ENCODE data around the gene RANGAP1.

The RANGAP1 gene

GRCh38 chr22:41286639-41287091 is 678 bp upstream of the RANGAP1 start:
- H2BK12ac ChIP-seq (ENCODE audit: low read length in 2 of 2) = no peak overlapping the region
- peak overlapping the region in 1 of 2 experiments; percentile 72 for H3K18ac ChIP-seq (ENCODE audit: low read depth in 1 of 2, low read length in 2 of 2)
- no peak overlapping the region for H2BK120ac ChIP-seq (ENCODE audit: low read depth, low read length)
- H4K91ac ChIP-seq (ENCODE audit: low read length) = peak overlapping the region; percentile 87
- peak overlapping the region; percentile 91 for H3K9ac ChIP-seq (ENCODE audit: low read length)
- H3K4me3 ChIP-seq (ENCODE audit: insufficient read depth in 1 of 2, low read depth in 1 of 2, low read length in 2 of 2) = peak overlapping the region in 1 of 2 experiments; percentile 90
- H3K4me2 ChIP-seq (ENCODE audit: low read length, poor library complexity, severe bottlenecking) = peak overlapping the region; percentile 46
- H3K27ac ChIP-seq (ENCODE audit: low read length, poor library complexity, severe bottlenecking) = peak overlapping the region; percentile 17
- H3K23ac ChIP-seq (ENCODE audit: low read length in 2 of 2) = no peak overlapping the region
- peaks cover 8 to 22% of the 10 kb centered on the region in 2 experiments for H3K36me3 ChIP-seq (ENCODE audit: control insufficient read depth in 1 of 2, insufficient read depth in 2 of 2, low read depth in 1 of 2, low read length in 2 of 2)
- no peak for DNase-seq
- H2BK5ac ChIP-seq (ENCODE audit: low read depth, low read length, poor library complexity, severe bottlenecking) = no peak overlapping the region
- H3K27me3 ChIP-seq (ENCODE audit: control insufficient read depth in 1 of 2, insufficient read depth in 1 of 2, low read length in 2 of 2) = no peaks in the 10 kb centered on the region
- no peak overlapping the region for H3K14ac ChIP-seq (ENCODE audit: low read length in 2 of 2)
- peak overlapping the region; percentile 82 for H4K8ac ChIP-seq (ENCODE audit: low read length)
- peak overlapping the region; percentile 33 for H2AK5ac ChIP-seq (ENCODE audit: low read length, severe bottlenecking)
- 30% methylated on average over 14 of the region's 15 CpGs for WGBS
- H3K9me3 ChIP-seq (ENCODE audit: control insufficient read depth, low read length) = no peaks in the 10 kb centered on the region
- H2AFZ ChIP-seq (ENCODE audit: low read depth, low read length) = peak overlapping the region; percentile 6
- no peak overlapping the region for H2BK15ac ChIP-seq (ENCODE audit: low read depth, poor library complexity, severe bottlenecking)
- peak overlapping the region; percentile 45 to 66 for H3K4ac ChIP-seq (ENCODE audit: low read depth in 1 of 2, low read length in 2 of 2)
- peaks cover 34% of the 10 kb centered on the region for H3K4me1 ChIP-seq (ENCODE audit: control insufficient read depth, insufficient read depth, low read depth, low read length)
- H3K79me1 ChIP-seq (replicated peaks; ENCODE audit: low read length, poor library complexity, severe bottlenecking) = peaks cover 9% of the 10 kb centered on the region

- H2AFZ ChIP-seq (ENCODE audit: low read depth, low read length) = peak overlapping the region; percentile 65
- peak overlapping the region; percentile 81 to 90 for H3K4me3 ChIP-seq (ENCODE audit: insufficient read depth in 1 of 2, low read depth in 1 of 2, low read length in 2 of 2)
- H4K91ac ChIP-seq (ENCODE audit: low read length) = peak overlapping the region; percentile 94
- H3K79me1 ChIP-seq (replicated peaks; ENCODE audit: low read length, poor library complexity, severe bottlenecking) = peaks cover 15% of the 10 kb centered on the region
- H3K27ac ChIP-seq (ENCODE audit: low read length, poor library complexity, severe bottlenecking) = peak overlapping the region; percentile 86
- DNase-seq = peak; percentile 97
- peak overlapping the region in 1 of 2 experiments; percentile 80 for H3K14ac ChIP-seq (ENCODE audit: low read length in 2 of 2)
- H2AK5ac ChIP-seq (ENCODE audit: low read length, severe bottlenecking) = peak overlapping the region; percentile 62
- peak overlapping the region; percentile 72 for H4K8ac ChIP-seq (ENCODE audit: low read length)
- H3K23ac ChIP-seq (ENCODE audit: low read length in 2 of 2) = no peak overlapping the region
- H3K27me3 ChIP-seq (ENCODE audit: control insufficient read depth in 1 of 2, insufficient read depth in 1 of 2, low read length in 2 of 2) = no peaks in the 10 kb centered on the region
- H3K18ac ChIP-seq (ENCODE audit: low read depth in 1 of 2, low read length in 2 of 2) = peak overlapping the region; percentile 67 to 89
- peak overlapping the region; percentile 89 for H3K9ac ChIP-seq (ENCODE audit: low read length)
- peak overlapping the region; percentile 61 for H2BK120ac ChIP-seq (ENCODE audit: low read depth, low read length)
- peak overlapping the region; percentile 81 to 85 for H3K4ac ChIP-seq (ENCODE audit: low read depth in 1 of 2, low read length in 2 of 2)
- H3K9me3 ChIP-seq (ENCODE audit: control insufficient read depth, low read length) = no peaks in the 10 kb centered on the region
- peaks cover 19 to 34% of the 10 kb centered on the region in 2 experiments for H3K36me3 ChIP-seq (ENCODE audit: control insufficient read depth in 1 of 2, insufficient read depth in 2 of 2, low read depth in 1 of 2, low read length in 2 of 2)
- peak overlapping the region; percentile 52 for H2BK15ac ChIP-seq (ENCODE audit: low read depth, poor library complexity, severe bottlenecking)
- peak overlapping the region; percentile 96 for H3K4me2 ChIP-seq (ENCODE audit: low read length, poor library complexity, severe bottlenecking)
- 0% methylated on average over 30 of the region's 30 CpGs for WGBS
- peak overlapping the region; percentile 82 for H2BK5ac ChIP-seq (ENCODE audit: low read depth, low read length, poor library complexity, severe bottlenecking)
- peaks cover 36% of the 10 kb centered on the region for H3K4me1 ChIP-seq (ENCODE audit: control insufficient read depth, insufficient read depth, low read depth, low read length)
- H2BK12ac ChIP-seq (ENCODE audit: low read length in 2 of 2) = peak overlapping the region in 1 of 2 experiments; percentile 29
Measured at GRCh38 chr22:41285441-41285819, 557 bp downstream of the RANGAP1 start.

GRCh38 chr22:41284465-41284864 is 1.5 kb downstream of the RANGAP1 start:
- H4K8ac ChIP-seq (ENCODE audit: low read length) = no peak overlapping the region

GRCh38 chr22:41280854-41281253 is 5.1 kb downstream of the RANGAP1 start:
- H3K36me3 ChIP-seq (ENCODE audit: control insufficient read depth in 1 of 2, insufficient read depth in 2 of 2, low read depth in 1 of 2, low read length in 2 of 2) = peaks cover 52 to 69% of the 10 kb centered on the region in 2 experiments
- H3K14ac ChIP-seq (ENCODE audit: low read length in 2 of 2) = no peak overlapping the region
- H3K18ac ChIP-seq (ENCODE audit: low read depth in 1 of 2, low read length in 2 of 2) = no peak overlapping the region
- no peak overlapping the region for H3K4me2 ChIP-seq (ENCODE audit: low read length, poor library complexity, severe bottlenecking)
- H3K9ac ChIP-seq (ENCODE audit: low read length) = no peak overlapping the region
- WGBS = 94% methylated on average over 2 of the region's 2 CpGs
- peaks cover 23% of the 10 kb centered on the region for H3K79me1 ChIP-seq (replicated peaks; ENCODE audit: low read length, poor library complexity, severe bottlenecking)
- H3K27me3 ChIP-seq (ENCODE audit: control insufficient read depth in 1 of 2, insufficient read depth in 1 of 2, low read length in 2 of 2) = no peaks in the 10 kb centered on the region
- H3K23ac ChIP-seq (ENCODE audit: low read length in 2 of 2) = no peak overlapping the region
- no peak overlapping the region for H3K27ac ChIP-seq (ENCODE audit: low read length, poor library complexity, severe bottlenecking)
- no peak overlapping the region for H2BK5ac ChIP-seq (ENCODE audit: low read depth, low read length, poor library complexity, severe bottlenecking)
- no peak overlapping the region for H2BK120ac ChIP-seq (ENCODE audit: low read depth, low read length)
- no peak overlapping the region for H2BK12ac ChIP-seq (ENCODE audit: low read length in 2 of 2)
- H2AFZ ChIP-seq (ENCODE audit: low read depth, low read length) = no peak overlapping the region
- no peak overlapping the region for H3K4me3 ChIP-seq (ENCODE audit: insufficient read depth in 1 of 2, low read depth in 1 of 2, low read length in 2 of 2)
- H4K8ac ChIP-seq (ENCODE audit: low read length) = no peak overlapping the region
- no peak overlapping the region for H3K4ac ChIP-seq (ENCODE audit: low read depth in 1 of 2, low read length in 2 of 2)
- H3K9me3 ChIP-seq (ENCODE audit: control insufficient read depth, low read length) = no peaks in the 10 kb centered on the region
- H3K4me1 ChIP-seq (ENCODE audit: control insufficient read depth, insufficient read depth, low read depth, low read length) = peaks cover 20% of the 10 kb centered on the region
- H2AK5ac ChIP-seq (ENCODE audit: low read length, severe bottlenecking) = no peak overlapping the region
- DNase-seq = no peak
- no peak overlapping the region for H4K91ac ChIP-seq (ENCODE audit: low read length)
- H2BK15ac ChIP-seq (ENCODE audit: low read depth, poor library complexity, severe bottlenecking) = no peak overlapping the region

More at GRCh38 chr22:41284465-41284864, 1.5 kb downstream of the RANGAP1 start:
- no peak overlapping the region for H2AFZ ChIP-seq (ENCODE audit: low read depth, low read length)
- DNase-seq = no peak
- WGBS = 95% methylated on average over 9 of the region's 10 CpGs
- no peaks in the 10 kb centered on the region for H3K27me3 ChIP-seq (ENCODE audit: control insufficient read depth in 1 of 2, insufficient read depth in 1 of 2, low read length in 2 of 2)
- H4K91ac ChIP-seq (ENCODE audit: low read length) = no peak overlapping the region
- peaks cover 17% of the 10 kb centered on the region for H3K79me1 ChIP-seq (replicated peaks; ENCODE audit: low read length, poor library complexity, severe bottlenecking)
- H3K4me2 ChIP-seq (ENCODE audit: low read length, poor library complexity, severe bottlenecking) = peak overlapping the region; percentile 96
- H3K18ac ChIP-seq (ENCODE audit: low read depth in 1 of 2, low read length in 2 of 2) = no peak overlapping the region
- H3K36me3 ChIP-seq (ENCODE audit: control insufficient read depth in 1 of 2, insufficient read depth in 2 of 2, low read depth in 1 of 2, low read length in 2 of 2) = peaks cover 28 to 43% of the 10 kb centered on the region in 2 experiments
- no peak overlapping the region for H3K23ac ChIP-seq (ENCODE audit: low read length in 2 of 2)
- no peak overlapping the region for H2AK5ac ChIP-seq (ENCODE audit: low read length, severe bottlenecking)
- no peak overlapping the region for H3K4ac ChIP-seq (ENCODE audit: low read depth in 1 of 2, low read length in 2 of 2)
- peak overlapping the region; percentile 41 for H3K27ac ChIP-seq (ENCODE audit: low read length, poor library complexity, severe bottlenecking)
- no peaks in the 10 kb centered on the region for H3K9me3 ChIP-seq (ENCODE audit: control insufficient read depth, low read length)
- no peak overlapping the region for H3K14ac ChIP-seq (ENCODE audit: low read length in 2 of 2)
- H3K4me3 ChIP-seq (ENCODE audit: insufficient read depth in 1 of 2, low read depth in 1 of 2, low read length in 2 of 2) = peak overlapping the region in 1 of 2 experiments; percentile 90
- H2BK120ac ChIP-seq (ENCODE audit: low read depth, low read length) = no peak overlapping the region
- no peak overlapping the region for H2BK5ac ChIP-seq (ENCODE audit: low read depth, low read length, poor library complexity, severe bottlenecking)
- no peak overlapping the region for H2BK15ac ChIP-seq (ENCODE audit: low read depth, poor library complexity, severe bottlenecking)
- H2BK12ac ChIP-seq (ENCODE audit: low read length in 2 of 2) = peak overlapping the region in 1 of 2 experiments; percentile 43
- peak overlapping the region; percentile 89 for H3K9ac ChIP-seq (ENCODE audit: low read length)
- H3K4me1 ChIP-seq (ENCODE audit: control insufficient read depth, insufficient read depth, low read depth, low read length) = peaks cover 30% of the 10 kb centered on the region

Measured in mesenchymal stem cell (in vitro differentiated cells and primary cell).